Brain microvascular endothelial cell (primary cell): Measurements from ENCODE around the gene CDH7.

Experiments
- DNase-seq: peaks from one replicate; pipeline ENCODE4 v3.0.0-alpha.2; 2020
- H3K27ac ChIP-seq: fragments of 250-450 bp; sonication (Bioruptor Pico); 2 replicates; pipeline ENCODE4 v1.5.1; 2020; ENCODE audit warnings: mild to moderate bottlenecking, moderate library complexity
- H3K27me3 ChIP-seq: fragments of 250-450 bp; sonication (Bioruptor Pico); replicated peaks from 2 replicates; pipeline ENCODE4 v1.5.1; 2020; ENCODE audit warnings: mild to moderate bottlenecking
- H3K36me3 ChIP-seq: fragments of 250-450 bp; sonication (Bioruptor Pico); replicated peaks from 2 replicates; pipeline ENCODE4 v1.5.1; 2020; ENCODE audit warnings: mild to moderate bottlenecking
- H3K4me3 ChIP-seq: 2 replicates; pipeline ENCODE4 v1.5.1; 2011; ENCODE audit warnings: low read depth, mild to moderate bottlenecking, control low read depth, low read length, moderate library complexity
- CTCF ChIP-seq: IDR thresholded peaks from 2 replicates; pipeline ENCODE4 v1.5.1; 2011; ENCODE audit warnings: low read depth, mild to moderate bottlenecking, moderate library complexity, low read length, control low read depth, inconsistent platforms; ENCODE audit errors: missing control alignments
- in situ Hi-C: cut with HindIII; loops from 2 replicates; pipeline ENCODE4 v1.10.0; 2017; ENCODE audit warnings: low sequenced_read_pairs, low pct_ligation_motif_present

Gene CDH7

GRCh38 chr18:65769652-65770051 is 18.8 kb downstream of the CDH7 start:
- H3K27me3 ChIP-seq, result no peaks in the 10 kb centered on the region
- H3K27ac ChIP-seq, result no peak overlapping the region
- in situ Hi-C loops, result no loop called here
- no peak for DNase-seq
- no peak for TF ChIP-seq CTCF
- H3K4me3 ChIP-seq, result no peak overlapping the region
- no peaks in the 10 kb centered on the region for H3K36me3 ChIP-seq

- DNase-seq, result no peak
- no peak overlapping the region for H3K27ac ChIP-seq
- H3K27me3 ChIP-seq, result no peaks in the 10 kb centered on the region
- no peak overlapping the region for H3K4me3 ChIP-seq
- TF ChIP-seq CTCF, result no peak
- in situ Hi-C loops, result no loop called here
- no peaks in the 10 kb centered on the region for H3K36me3 ChIP-seq
These were observed 35.7 kb downstream of the CDH7 start for GRCh38 chr18:65786474-65786873.

GRCh38 chr18:65788373-65788772 is 37.6 kb downstream of the CDH7 start:
- Histone ChIP-seq H3K4me3 (no peak overlapping the region), H3K27ac (no peak overlapping the region), H3K27me3 (no peaks in the 10 kb centered on the region), H3K36me3 (no peaks in the 10 kb centered on the region)
- no peak for DNase-seq
- in situ Hi-C loops, result no loop called here
- TF ChIP-seq CTCF, result no peak

- in situ Hi-C loops, result no loop called here
- Histone ChIP-seq H3K36me3 (no peaks in the 10 kb centered on the region), H3K4me3 (no peak overlapping the region), H3K27me3 (no peaks in the 10 kb centered on the region), H3K27ac (no peak overlapping the region)
- DNase-seq, result no peak
- TF ChIP-seq CTCF, result no peak
These were observed 39.8 kb downstream of the CDH7 start for GRCh38 chr18:65790604-65791003.

GRCh38 chr18:65791719-65792118 is 40.9 kb downstream of the CDH7 start:
- H3K36me3 ChIP-seq, result no peaks in the 10 kb centered on the region
- DNase-seq, result no peak
- no peak overlapping the region for H3K27ac ChIP-seq
- in situ Hi-C loops, result no loop called here
- no peak overlapping the region for H3K4me3 ChIP-seq
- no peaks in the 10 kb centered on the region for H3K27me3 ChIP-seq
- no peak for TF ChIP-seq CTCF

- in situ Hi-C loops, result no loop called here
- no peak overlapping the region for H3K27ac ChIP-seq
- H3K4me3 ChIP-seq, result no peak overlapping the region
- H3K27me3 ChIP-seq, result no peaks in the 10 kb centered on the region
- no peak for TF ChIP-seq CTCF
- DNase-seq, result no peak
- H3K36me3 ChIP-seq, result no peaks in the 10 kb centered on the region
These were observed 41.8 kb downstream of the CDH7 start for GRCh38 chr18:65792456-65793074.
